Calu3 (cell line): Measurements from ENCODE around the gene SQSTM1. TPM values are rescaled to one million over a fixed set of nuclear protein-coding genes. Genes with fewer than 3 reads are reported as not detected.
A peak's percentile ranks its signal among the peaks of the same experiment; 100 is the strongest.

Experiments
- BruUV-seq: library from RNA; stranded (reverse); fragments of 400-500 nt; replicated peaks from 2 replicates; lab custom pipeline; 2021; lab: Mats Ljungman, UMichigan
- CTCF ChIA-PET: fragments of 300-600 bp; sonication (Branson Sonifier 250); formaldehyde crosslinking; loops from one replicate; lab custom pipeline; 2022; ENCODE audit warnings: antibody characterized with exemption; lab: Charles Lee
- DNase-seq: peaks from one replicate; pipeline ENCODE4 v3.0.0; 2022
- H3K27ac Mint-ChIP-seq: one replicate; pipeline ENCODE4 v1.8.0; 2022; ENCODE audit warnings: mixed read lengths; ENCODE audit not compliant: unreplicated experiment
- H3K27me3 Mint-ChIP-seq: one replicate; pipeline ENCODE4 v1.8.0; 2022; ENCODE audit warnings: mixed read lengths; ENCODE audit not compliant: unreplicated experiment
- H3K36me3 Mint-ChIP-seq: one replicate; pipeline ENCODE4 v1.8.0; 2022; ENCODE audit warnings: mild to moderate bottlenecking, moderate library complexity, mixed read lengths; ENCODE audit not compliant: insufficient read depth, unreplicated experiment
- H3K4me1 Mint-ChIP-seq: one replicate; pipeline ENCODE4 v1.8.0; 2022; ENCODE audit warnings: mild to moderate bottlenecking, low read depth, mixed read lengths; ENCODE audit not compliant: unreplicated experiment
- H3K4me3 Mint-ChIP-seq: one replicate; pipeline ENCODE4 v1.8.0; 2022; ENCODE audit warnings: mild to moderate bottlenecking, low read depth, moderate library complexity, mixed read lengths; ENCODE audit not compliant: unreplicated experiment
- H3K9me3 Mint-ChIP-seq: one replicate; pipeline ENCODE4 v1.8.0; 2022; ENCODE audit warnings: low read depth, mixed read lengths; ENCODE audit not compliant: unreplicated experiment
- CTCF ChIP-seq: fragments of 200-600 bp; IDR thresholded peaks from one replicate; pipeline ENCODE4 v1.8.0; 2022; ENCODE audit warnings: antibody characterized with exemption; ENCODE audit not compliant: unreplicated experiment
- intact Hi-C: fragments of 100-400 bp; cut with micrococcal nuclease; formaldehyde crosslinking; loops from one replicate; pipeline ENCODE4 v1.10.0; 2022; ENCODE audit not compliant: unreplicated experiment
- total RNA-seq: library from RNA; stranded (reverse); gene quantifications from 2 replicates; pipeline ENCODE4 v1.2.3, GENCODE V29; 2022

The SQSTM1 gene
- total RNA-seq, 1 experiment from 2014 or later: 1,023 TPM

- no peak for DNase-seq
- Mint-ChIP-seq H3K36me3 (peaks cover 88% of the 10 kb centered on the region), H3K9me3 (no peaks in the 10 kb centered on the region), H3K4me3 (peak overlapping the region; percentile 95), H3K27me3 (no peaks in the 10 kb centered on the region), H3K4me1 (peaks cover 26% of the 10 kb centered on the region), H3K27ac (peak overlapping the region; percentile 93)
- TSS peak; percentile 30 for BruUV-seq
- CTCF ChIA-PET: no interaction called here
- no peak for TF ChIP-seq CTCF
- intact Hi-C loops: loop anchor here (2.0 kb wide), 1 partner anchor 16 kb away; the partner anchor contains the start of gene SQSTM1
Measured at GRCh38 chr5:179805070-179805528, 15.6 kb upstream of the SQSTM1 start.

- intact Hi-C loops: loop anchor here (2.0 kb wide), 1 partner anchor 15 kb away; the partner anchor contains the start of gene SQSTM1
- peaks cover 88% of the 10 kb centered on the region for H3K36me3 Mint-ChIP-seq
- CTCF ChIA-PET: interaction anchor here (0.5 kb wide), 1 partner anchor 58 kb away, joined by 4 read pairs; no protein-coding TSS in a partner anchor
- peak overlapping the region; percentile 93 for H3K27ac Mint-ChIP-seq
- BruUV-seq: no TSS peak
- no peaks in the 10 kb centered on the region for H3K27me3 Mint-ChIP-seq
- no peak for DNase-seq
- no peak for TF ChIP-seq CTCF
- H3K4me1 Mint-ChIP-seq: peaks cover 26% of the 10 kb centered on the region
- H3K4me3 Mint-ChIP-seq: peak overlapping the region; percentile 95
- H3K9me3 Mint-ChIP-seq: no peaks in the 10 kb centered on the region
Measured at GRCh38 chr5:179805529-179806249, 15.0 kb upstream of the SQSTM1 start.

GRCh38 chr5:179806250-179807048 is 14.3 kb upstream of the SQSTM1 start, which contains the start of gene MGAT4B:
TSS of gene MGAT4B (minus strand) at chr5:179806866. CDS start at chr5:179806583, 283 bp downstream.
- peak within 1 kb of the TSS; percentile 95 for H3K4me3 Mint-ChIP-seq
- H3K27ac Mint-ChIP-seq: peak within 1 kb of the TSS; percentile 93
- no peaks in the 10 kb centered on the region for H3K27me3 Mint-ChIP-seq
- H3K4me1 Mint-ChIP-seq: peaks cover 26% of the 10 kb centered on the region
- CTCF ChIA-PET: interaction anchor here (0.5 kb wide), 1 partner anchor 59 kb away, joined by 4 read pairs; no protein-coding TSS in a partner anchor
- H3K36me3 Mint-ChIP-seq: peaks cover 88% of the 10 kb centered on the region
- no peaks in the 10 kb centered on the region for H3K9me3 Mint-ChIP-seq
- DNase-seq: peak; percentile 87
- intact Hi-C loops: no loop called here
- no TSS peak for BruUV-seq
- no peak for TF ChIP-seq CTCF

GRCh38 chr5:179812135-179812825 is 8.4 kb upstream of the SQSTM1 start:
- Mint-ChIP-seq H3K27ac (no peak overlapping the region), H3K4me3 (no peak overlapping the region), H3K4me1 (no peaks in the 10 kb centered on the region), H3K36me3 (peaks cover 78% of the 10 kb centered on the region), H3K27me3 (no peaks in the 10 kb centered on the region), H3K9me3 (no peaks in the 10 kb centered on the region)
- intact Hi-C loops: no loop called here
- no peak for TF ChIP-seq CTCF
- BruUV-seq: no TSS peak
- CTCF ChIA-PET: no interaction called here
- DNase-seq: no peak
